HCT116 (cell line): Measurements from ENCODE around the gene FBXL2. TPM values are rescaled to one million over a fixed set of nuclear protein-coding genes. Genes with fewer than 3 reads are reported as not detected.

ENCODE experiments used
- ATAC-seq: fragments of 200-7000 bp; cut with Tn5 transposase; 2 replicates; pipeline ENCODE4 v1.9.1; 2020; ENCODE audit warnings: mild to moderate bottlenecking, moderate library complexity
- BruUV-seq: library from RNA; stranded (reverse); fragments of 400-500 nt; replicated peaks from 2 replicates; lab custom pipeline; 2021; lab: Mats Ljungman, UMichigan
- CTCF ChIA-PET: fragments of 300-600 bp; sonication (Branson Sonifier 250); formaldehyde crosslinking; loops from one replicate; lab custom pipeline; 2021; ENCODE audit warnings: antibody characterized with exemption; lab: Charles Lee
- POLR2A ChIA-PET: fragments of 300-600, 350-600 bp; sonication (Branson Sonifier 250); formaldehyde crosslinking; loops from one replicate; lab custom pipeline; 2021; ENCODE audit warnings: antibody characterized with exemption; lab: Charles Lee
- RAD21 ChIA-PET, 2 experiments: fragments of 300-600 bp; sonication (Branson Sonifier 250); formaldehyde crosslinking; loops; one replicate each; lab custom pipeline; 2023; ENCODE audit warnings: low total read pairs in 2 of 2; ENCODE audit not compliant: uncharacterized antibody in 2 of 2, unreplicated experiment in 2 of 2, low non-redundant PET in 1 of 2; lab: Charles Lee
- DNase-seq: peaks from one replicate; pipeline ENCODE4 v3.0.0-alpha.2; 2010; ENCODE audit warnings: low read depth, low spot score
- H2AFZ ChIP-seq: fragments of 200-600 bp; shearing (Covaris generic), sonication (generic); 2 replicates; pipeline ENCODE4 v1.6.1; 2017; ENCODE audit warnings: low read depth, mixed run types, mixed read lengths, antibody characterized with exemption, low read length; ENCODE audit not compliant: poor library complexity, severe bottlenecking
- H3K27ac ChIP-seq: 2 replicates; pipeline ENCODE4 v1.5.1; 2012; ENCODE audit warnings: low read depth, low read length
- H3K27me3 ChIP-seq: fragments of 200-600 bp; sonication (generic); 2 replicates; pipeline ENCODE4 v1.6.1; 2016; ENCODE audit warnings: mixed run types, low read length, mixed read lengths; ENCODE audit not compliant: insufficient read depth
- H3K36me3 ChIP-seq, 2 experiments: fragments of 200-500 bp in 1 of 2; fragments of 200-600 bp in 1 of 2; sonication (Bioruptor generic) in 1 of 2; sonication (generic) in 1 of 2; 2 replicates each; pipeline versions ENCODE4 v1.5.1 to v1.6.1; 2014 to 2016; ENCODE audit warnings: low read length in 2 of 2, inconsistent platforms in 1 of 2, mixed read lengths in 1 of 2, mixed run types in 1 of 2; ENCODE audit not compliant: insufficient read depth in 2 of 2, control insufficient read depth in 1 of 2
- H3K4me1 ChIP-seq, 2 experiments: fragments of 200-600 bp in 1 of 2; sonication (generic) in 1 of 2; 2 replicates each; pipeline versions ENCODE4 v1.5.1 to v1.6.1; 2012 to 2017; ENCODE audit warnings: low read length in 2 of 2, inconsistent platforms in 1 of 2, mild to moderate bottlenecking in 1 of 2, mixed read lengths in 1 of 2, mixed run types in 1 of 2, moderate library complexity in 1 of 2; ENCODE audit not compliant: insufficient read depth in 2 of 2, control insufficient read depth in 1 of 2
- H3K4me2 ChIP-seq: fragments of 200-600 bp; sonication (generic); 2 replicates; pipeline ENCODE4 v1.6.1; 2017; ENCODE audit warnings: mixed run types, low read length, mixed read lengths
- H3K4me3 ChIP-seq, 2 experiments: fragments of 200-600 bp in 1 of 2; sonication (generic) in 1 of 2; replicated peaks in 1 of 2; 2 replicates each; pipeline ENCODE4 v1.5.1; 2011 to 2016; ENCODE audit warnings: low read length in 2 of 2, control low read depth in 1 of 2, low read depth in 1 of 2, mild to moderate bottlenecking in 1 of 2, mixed read lengths in 1 of 2, mixed run types in 1 of 2
- H3K79me2 ChIP-seq: fragments of 200-600 bp; sonication (generic); 2 replicates; pipeline ENCODE4 v1.6.1; 2017; ENCODE audit warnings: mild to moderate bottlenecking, mixed run types, low read length, moderate library complexity, mixed read lengths; ENCODE audit not compliant: insufficient read depth
- H3K9ac ChIP-seq: fragments of 200-600 bp; sonication (generic); 2 replicates; pipeline ENCODE4 v1.6.1; 2016; ENCODE audit warnings: low read length, mixed read lengths
- H3K9me2 ChIP-seq: fragments of 200-600 bp; sonication (generic), shearing (Covaris generic); 2 replicates; pipeline ENCODE4 v1.6.1; 2017; ENCODE audit warnings: mixed run types, mild to moderate bottlenecking, moderate library complexity; ENCODE audit not compliant: insufficient read depth
- H3K9me3 ChIP-seq, 2 experiments: fragments of 200-500 bp in 1 of 2; fragments of 200-600 bp in 1 of 2; sonication (Bioruptor generic) in 1 of 2; sonication (generic) in 1 of 2; 2 replicates each; pipeline ENCODE4 v1.6.1; 2014 to 2017; ENCODE audit warnings: low read length in 2 of 2, mixed read lengths in 2 of 2, inconsistent platforms in 1 of 2, low read depth in 1 of 2, mild to moderate bottlenecking in 1 of 2, mixed run types in 1 of 2, moderate library complexity in 1 of 2; ENCODE audit not compliant: control insufficient read depth in 1 of 2, insufficient read depth in 1 of 2
- H4K20me1 ChIP-seq: fragments of 200-600 bp; sonication (generic), shearing (Covaris generic); 2 replicates; pipeline ENCODE4 v1.6.1; 2017; ENCODE audit warnings: mixed run types, mild to moderate bottlenecking, moderate library complexity; ENCODE audit not compliant: insufficient read depth
- CEBPB ChIP-seq: IDR thresholded peaks from 2 replicates; pipeline ENCODE4 v1.6.1; 2012; ENCODE audit warnings: low read depth
- EGR1 ChIP-seq: IDR thresholded peaks from 2 replicates; pipeline ENCODE4 v1.6.1; 2012; ENCODE audit warnings: low read depth
- ELF1 ChIP-seq: IDR thresholded peaks from 2 replicates; pipeline ENCODE4 v1.6.1; 2012; ENCODE audit warnings: low read depth, borderline replicate concordance
- EZH2phosphoT487 ChIP-seq: fragments of 200-600 bp; IDR thresholded peaks from 2 replicates; pipeline ENCODE4 v1.6.1; 2018; ENCODE audit warnings: antibody characterized with exemption, borderline replicate concordance
- JUND ChIP-seq: IDR thresholded peaks from 2 replicates; pipeline ENCODE4 v1.6.1; 2012
- POLR2AphosphoS5 ChIP-seq: IDR thresholded peaks from 2 replicates; pipeline ENCODE4 v1.6.1; 2011; ENCODE audit warnings: mild to moderate bottlenecking, low read depth, low read length, moderate library complexity
- SP1 ChIP-seq: IDR thresholded peaks from 2 replicates; pipeline ENCODE4 v1.6.1; 2012; ENCODE audit warnings: low read depth
- SRF ChIP-seq: IDR thresholded peaks from 2 replicates; pipeline ENCODE4 v1.6.1; 2012; ENCODE audit warnings: low read depth
- ZFX ChIP-seq: fragments of 450-650 bp; IDR thresholded peaks from 2 replicates; pipeline ENCODE4 v1.6.1; 2017
- ZNF274 ChIP-seq: fragments of 200-500 bp; sonication (Bioruptor generic); IDR thresholded peaks from 2 replicates; pipeline ENCODE4 v1.6.1; 2014; ENCODE audit warnings: mild to moderate bottlenecking, low read depth, low read length, inconsistent platforms
- intact Hi-C: fragments of 100-400 bp; cut with micrococcal nuclease; formaldehyde crosslinking; loops from 2 replicates; pipeline ENCODE4 v1.10.0; 2022
- total RNA-seq: library from RNA; stranded (reverse); gene quantifications from one replicate; pipeline ENCODE4 v1.2.1, GENCODE V29; 2021; ENCODE audit not compliant: unreplicated experiment
- TF ChIP-seq, protein P1 (sequence below): IDR thresholded peaks from 2 replicates; pipeline ENCODE4 v1.6.1; 2012
- TF ChIP-seq, protein P2 (sequence below): IDR thresholded peaks from 2 replicates; pipeline ENCODE4 v1.6.1; 2012
- TF ChIP-seq, protein P3 (sequence below): IDR thresholded peaks from 2 replicates; pipeline ENCODE4 v1.6.1; 2011; ENCODE audit warnings: mild to moderate bottlenecking, low read length, moderate library complexity; ENCODE audit not compliant: insufficient replicate concordance; ENCODE audit errors: extremely low read depth
- TF ChIP-seq, protein P4 (sequence below): IDR thresholded peaks from 2 replicates; pipeline ENCODE4 v1.6.1; 2012; ENCODE audit warnings: low read depth

Gene FBXL2
- total RNA-seq, 1 experiment from 2014 or later = 12.8 TPM

DNA sequence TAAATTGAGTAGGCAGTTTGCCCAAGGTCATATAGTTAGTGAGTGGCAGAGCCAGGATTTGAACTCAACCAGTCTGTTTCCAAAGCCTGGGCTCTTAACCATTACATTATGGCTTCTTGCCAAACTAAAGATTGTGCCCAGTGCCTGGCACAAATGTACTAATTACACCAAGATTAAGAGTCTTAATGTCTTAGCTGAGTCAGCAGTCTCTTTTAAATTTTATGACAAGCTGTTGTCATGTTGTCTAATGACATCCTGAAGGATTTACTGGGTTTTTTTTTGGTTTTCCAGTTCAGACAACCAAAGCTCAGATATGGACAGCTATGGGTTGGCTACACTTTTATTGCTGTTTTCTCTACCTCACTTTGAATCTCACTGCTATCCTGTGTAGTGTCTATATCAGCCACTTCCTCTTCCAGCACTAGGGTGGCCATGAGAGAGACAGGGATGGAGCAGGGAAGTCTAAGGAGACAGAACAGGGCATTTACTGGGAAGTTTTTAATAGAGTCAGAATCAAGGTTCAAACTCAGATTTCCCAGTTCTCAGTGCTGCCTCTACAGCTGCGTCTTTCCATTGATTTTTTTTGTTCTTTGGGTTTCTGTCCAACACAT lies 10.5 kb downstream of the FBXL2 start:
- CTCF ChIA-PET = no interaction called here
- H2AFZ ChIP-seq = no peak overlapping the region
- H4K20me1 ChIP-seq = no peaks in the 10 kb centered on the region
- RAD21 ChIA-PET = no interaction called here
- no peaks in the 10 kb centered on the region for H3K4me1 ChIP-seq
- no peaks in the 10 kb centered on the region for H3K9me3 ChIP-seq
- ATAC-seq = no peak
- H3K79me2 ChIP-seq = peaks cover 33% of the 10 kb centered on the region
- POLR2A ChIA-PET = no interaction called here
- intact Hi-C loops = no loop called here
- TF ChIP-seq, protein P1, sequence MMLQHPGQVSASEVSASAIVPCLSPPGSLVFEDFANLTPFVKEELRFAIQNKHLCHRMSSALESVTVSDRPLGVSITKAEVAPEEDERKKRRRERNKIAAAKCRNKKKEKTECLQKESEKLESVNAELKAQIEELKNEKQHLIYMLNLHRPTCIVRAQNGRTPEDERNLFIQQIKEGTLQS = no peak
- TF ChIP-seq ELF1 (no peak), POLR2AphosphoS5 (no peak), JUND (no peak), EZH2phosphoT487 (no peak), SP1 (no peak), EGR1 (no peak), ZFX (no peak), ZNF274 (no peak), SRF (no peak), CEBPB (no peak)
- TF ChIP-seq, protein P2, sequence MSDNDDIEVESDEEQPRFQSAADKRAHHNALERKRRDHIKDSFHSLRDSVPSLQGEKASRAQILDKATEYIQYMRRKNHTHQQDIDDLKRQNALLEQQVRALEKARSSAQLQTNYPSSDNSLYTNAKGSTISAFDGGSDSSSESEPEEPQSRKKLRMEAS = no peak
- TF ChIP-seq, protein P3, sequence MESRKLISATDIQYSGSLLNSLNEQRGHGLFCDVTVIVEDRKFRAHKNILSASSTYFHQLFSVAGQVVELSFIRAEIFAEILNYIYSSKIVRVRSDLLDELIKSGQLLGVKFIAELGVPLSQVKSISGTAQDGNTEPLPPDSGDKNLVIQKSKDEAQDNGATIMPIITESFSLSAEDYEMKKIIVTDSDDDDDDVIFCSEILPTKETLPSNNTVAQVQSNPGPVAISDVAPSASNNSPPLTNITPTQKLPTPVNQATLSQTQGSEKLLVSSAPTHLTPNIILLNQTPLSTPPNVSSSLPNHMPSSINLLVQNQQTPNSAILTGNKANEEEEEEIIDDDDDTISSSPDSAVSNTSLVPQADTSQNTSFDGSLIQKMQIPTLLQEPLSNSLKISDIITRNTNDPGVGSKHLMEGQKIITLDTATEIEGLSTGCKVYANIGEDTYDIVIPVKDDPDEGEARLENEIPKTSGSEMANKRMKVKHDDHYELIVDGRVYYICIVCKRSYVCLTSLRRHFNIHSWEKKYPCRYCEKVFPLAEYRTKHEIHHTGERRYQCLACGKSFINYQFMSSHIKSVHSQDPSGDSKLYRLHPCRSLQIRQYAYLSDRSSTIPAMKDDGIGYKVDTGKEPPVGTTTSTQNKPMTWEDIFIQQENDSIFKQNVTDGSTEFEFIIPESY = no peak
- TF ChIP-seq, protein P4, sequence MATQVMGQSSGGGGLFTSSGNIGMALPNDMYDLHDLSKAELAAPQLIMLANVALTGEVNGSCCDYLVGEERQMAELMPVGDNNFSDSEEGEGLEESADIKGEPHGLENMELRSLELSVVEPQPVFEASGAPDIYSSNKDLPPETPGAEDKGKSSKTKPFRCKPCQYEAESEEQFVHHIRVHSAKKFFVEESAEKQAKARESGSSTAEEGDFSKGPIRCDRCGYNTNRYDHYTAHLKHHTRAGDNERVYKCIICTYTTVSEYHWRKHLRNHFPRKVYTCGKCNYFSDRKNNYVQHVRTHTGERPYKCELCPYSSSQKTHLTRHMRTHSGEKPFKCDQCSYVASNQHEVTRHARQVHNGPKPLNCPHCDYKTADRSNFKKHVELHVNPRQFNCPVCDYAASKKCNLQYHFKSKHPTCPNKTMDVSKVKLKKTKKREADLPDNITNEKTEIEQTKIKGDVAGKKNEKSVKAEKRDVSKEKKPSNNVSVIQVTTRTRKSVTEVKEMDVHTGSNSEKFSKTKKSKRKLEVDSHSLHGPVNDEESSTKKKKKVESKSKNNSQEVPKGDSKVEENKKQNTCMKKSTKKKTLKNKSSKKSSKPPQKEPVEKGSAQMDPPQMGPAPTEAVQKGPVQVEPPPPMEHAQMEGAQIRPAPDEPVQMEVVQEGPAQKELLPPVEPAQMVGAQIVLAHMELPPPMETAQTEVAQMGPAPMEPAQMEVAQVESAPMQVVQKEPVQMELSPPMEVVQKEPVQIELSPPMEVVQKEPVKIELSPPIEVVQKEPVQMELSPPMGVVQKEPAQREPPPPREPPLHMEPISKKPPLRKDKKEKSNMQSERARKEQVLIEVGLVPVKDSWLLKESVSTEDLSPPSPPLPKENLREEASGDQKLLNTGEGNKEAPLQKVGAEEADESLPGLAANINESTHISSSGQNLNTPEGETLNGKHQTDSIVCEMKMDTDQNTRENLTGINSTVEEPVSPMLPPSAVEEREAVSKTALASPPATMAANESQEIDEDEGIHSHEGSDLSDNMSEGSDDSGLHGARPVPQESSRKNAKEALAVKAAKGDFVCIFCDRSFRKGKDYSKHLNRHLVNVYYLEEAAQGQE = no peak
- no peak overlapping the region for H3K4me3 ChIP-seq
- H3K27me3 ChIP-seq = no peaks in the 10 kb centered on the region
- no peak overlapping the region for H3K4me2 ChIP-seq
- BruUV-seq = no TSS peak
- DNase-seq = no peak
- no peaks in the 10 kb centered on the region for H3K36me3 ChIP-seq
- H3K9ac ChIP-seq = no peak overlapping the region
- no peak overlapping the region for H3K27ac ChIP-seq
- no peaks in the 10 kb centered on the region for H3K9me2 ChIP-seq
